ENCODE data around the gene KCNMB3. TPM values are rescaled to one million over a fixed set of nuclear protein-coding genes. Genes with fewer than 3 reads are reported as not detected.
A peak's percentile ranks its signal among the peaks of the same experiment; 100 is the strongest.

The KCNMB3 gene
- total RNA-seq (2014; rRNA removed; shearing (Covaris generic)): 1.3 and 1.6 TPM in 2 replicates

- Histone ChIP-seq H3K27me3 (no peaks in the 10 kb centered on the region), H3K9me3 (replicated peaks) (no peaks in the 10 kb centered on the region), H3K4me1 (no peaks in the 10 kb centered on the region), H3K36me3 (no peaks in the 10 kb centered on the region; the same call in 1 of the 2 replicates), H3K4me3 (no peak within 1 kb of the TSS), H3K27ac (no peak within 1 kb of the TSS)
- no peak for DNase-seq
These were observed at the start of gene KCNMB3 for GRCh38 chr3:179250803-179251476. TSS of gene KCNMB3 (minus strand) at chr3:179251114. CDS start at chr3:179250990, 124 bp downstream.

GRCh38 chr3:179299999-179300613, 49.2 kb upstream of the KCNMB3 start:
- H3K9me3 ChIP-seq (replicated peaks): no peaks in the 10 kb centered on the region
- no peaks in the 10 kb centered on the region for H3K27me3 ChIP-seq
- no peak overlapping the region for H3K27ac ChIP-seq
- no peak for DNase-seq
- H3K4me3 ChIP-seq: no peak overlapping the region
- H3K4me1 ChIP-seq: peaks cover 14% of the 10 kb centered on the region
- no peaks in the 10 kb centered on the region for H3K36me3 ChIP-seq

GRCh38 chr3:179299316-179299715, 48.4 kb upstream of the KCNMB3 start:
- DNase-seq: no peak
- no peaks in the 10 kb centered on the region for H3K9me3 ChIP-seq (replicated peaks)
- H3K4me3 ChIP-seq: no peak overlapping the region
- H3K27ac ChIP-seq: no peak overlapping the region
- peaks cover 14% of the 10 kb centered on the region for H3K4me1 ChIP-seq
- H3K36me3 ChIP-seq: no peaks in the 10 kb centered on the region
- H3K27me3 ChIP-seq: no peaks in the 10 kb centered on the region

- no peak overlapping the region for H3K4me3 ChIP-seq
- peak overlapping the region; percentile 15; the same call in 1 of the 2 replicates for H3K27ac ChIP-seq
- peak; percentile 64 to 77 for DNase-seq
- peaks cover 14% of the 10 kb centered on the region for H3K4me1 ChIP-seq
- no peaks in the 10 kb centered on the region for H3K36me3 ChIP-seq
- H3K27me3 ChIP-seq: no peaks in the 10 kb centered on the region
- H3K9me3 ChIP-seq (replicated peaks): no peaks in the 10 kb centered on the region
These were observed 47.2 kb upstream of the KCNMB3 start for GRCh38 chr3:179297971-179298725.

GRCh38 chr3:179292450-179292849, 41.5 kb upstream of the KCNMB3 start:
- DNase-seq: peak in 1 of 2 experiments; percentile 35
- Histone ChIP-seq H3K4me3 (no peak overlapping the region), H3K27ac (no peak overlapping the region), H3K9me3 (replicated peaks) (no peaks in the 10 kb centered on the region), H3K27me3 (no peaks in the 10 kb centered on the region), H3K4me1 (peaks cover 9% of the 10 kb centered on the region), H3K36me3 (no peaks in the 10 kb centered on the region)

GRCh38 chr3:179289295-179289694, 38.4 kb upstream of the KCNMB3 start:
- Histone ChIP-seq H3K4me1 (peaks cover 8% of the 10 kb centered on the region; the same call in 1 of the 2 replicates), H3K9me3 (replicated peaks) (no peaks in the 10 kb centered on the region), H3K4me3 (no peak overlapping the region), H3K27ac (no peak overlapping the region), H3K27me3 (no peaks in the 10 kb centered on the region), H3K36me3 (no peaks in the 10 kb centered on the region)
- no peak for DNase-seq

GRCh38 chr3:179288845-179289244, 37.9 kb upstream of the KCNMB3 start:
- Histone ChIP-seq H3K27ac (no peak overlapping the region), H3K4me1 (peaks cover 8% of the 10 kb centered on the region; the same call in 1 of the 2 replicates), H3K9me3 (replicated peaks) (no peaks in the 10 kb centered on the region), H3K36me3 (no peaks in the 10 kb centered on the region), H3K27me3 (no peaks in the 10 kb centered on the region), H3K4me3 (no peak overlapping the region)
- no peak for DNase-seq

GRCh38 chr3:179286331-179286730, 35.4 kb upstream of the KCNMB3 start:
- H3K4me1 ChIP-seq: no peaks in the 10 kb centered on the region
- no peak for DNase-seq
- H3K4me3 ChIP-seq: no peak overlapping the region
- no peaks in the 10 kb centered on the region for H3K9me3 ChIP-seq (replicated peaks)
- H3K36me3 ChIP-seq: no peaks in the 10 kb centered on the region
- H3K27ac ChIP-seq: no peak overlapping the region
- no peaks in the 10 kb centered on the region for H3K27me3 ChIP-seq

- no peaks in the 10 kb centered on the region for H3K9me3 ChIP-seq (replicated peaks)
- no peaks in the 10 kb centered on the region for H3K4me1 ChIP-seq
- H3K27me3 ChIP-seq: no peaks in the 10 kb centered on the region
- H3K36me3 ChIP-seq: no peaks in the 10 kb centered on the region
- H3K27ac ChIP-seq: no peak overlapping the region
- H3K4me3 ChIP-seq: no peak overlapping the region
- DNase-seq: no peak
These were observed 30.9 kb upstream of the KCNMB3 start for GRCh38 chr3:179281825-179282224.

- H3K27me3 ChIP-seq: no peaks in the 10 kb centered on the region
- no peak overlapping the region for H3K27ac ChIP-seq
- no peak overlapping the region for H3K4me3 ChIP-seq
- H3K4me1 ChIP-seq: no peaks in the 10 kb centered on the region
- no peaks in the 10 kb centered on the region for H3K36me3 ChIP-seq
- no peak for DNase-seq
- H3K9me3 ChIP-seq (replicated peaks): no peaks in the 10 kb centered on the region
These were observed 28.9 kb upstream of the KCNMB3 start for GRCh38 chr3:179279837-179280236.

GRCh38 chr3:179278932-179279693, 28.2 kb upstream of the KCNMB3 start:
- no peaks in the 10 kb centered on the region for H3K4me1 ChIP-seq
- no peak for DNase-seq
- no peaks in the 10 kb centered on the region for H3K9me3 ChIP-seq (replicated peaks)
- H3K27ac ChIP-seq: no peak overlapping the region
- H3K27me3 ChIP-seq: no peaks in the 10 kb centered on the region
- H3K4me3 ChIP-seq: no peak overlapping the region
- H3K36me3 ChIP-seq: no peaks in the 10 kb centered on the region

- H3K4me1 ChIP-seq: no peaks in the 10 kb centered on the region
- no peaks in the 10 kb centered on the region for H3K36me3 ChIP-seq
- no peaks in the 10 kb centered on the region for H3K27me3 ChIP-seq
- H3K4me3 ChIP-seq: no peak overlapping the region
- no peak overlapping the region for H3K27ac ChIP-seq
- DNase-seq: no peak
- no peaks in the 10 kb centered on the region for H3K9me3 ChIP-seq (replicated peaks)
These were observed 27.2 kb upstream of the KCNMB3 start for GRCh38 chr3:179278151-179278550.

- Histone ChIP-seq H3K36me3 (no peaks in the 10 kb centered on the region), H3K9me3 (replicated peaks) (no peaks in the 10 kb centered on the region), H3K27ac (no peak overlapping the region), H3K27me3 (no peaks in the 10 kb centered on the region), H3K4me3 (no peak overlapping the region), H3K4me1 (no peaks in the 10 kb centered on the region)
- no peak for DNase-seq
These were observed 25.8 kb upstream of the KCNMB3 start for GRCh38 chr3:179276743-179277142.

- Histone ChIP-seq H3K4me3 (no peak overlapping the region), H3K27ac (no peak overlapping the region), H3K27me3 (no peaks in the 10 kb centered on the region), H3K36me3 (no peaks in the 10 kb centered on the region), H3K9me3 (replicated peaks) (no peaks in the 10 kb centered on the region), H3K4me1 (no peaks in the 10 kb centered on the region)
- no peak for DNase-seq
These were observed 25.1 kb upstream of the KCNMB3 start for GRCh38 chr3:179276001-179276400.

Measured in SJCRH30 (cell line).